ENCODE results near the gene NUBPL.

GRCh38 chr14:31758941-31759340 is 197.7 kb downstream of the NUBPL start:
- TF ChIP-seq EP300 (IDR thresholded peaks at IDR 0.05) (no peak), CTCF (IDR thresholded peaks at IDR 0.05) (no peak), POLR2AphosphoS5 (IDR thresholded peaks at IDR 0.05) (no peak), POLR2A (IDR thresholded peaks at IDR 0.05) (no peak)

Data from sigmoid colon (tissue), 4 donors.